DND-41 (cell line): ENCODE results near the gene POLE3.
"Not testable (repeated sequence)": the region's sequence is repeated elsewhere in the genome, so short reads cannot be mapped to it uniquely, and the experiment has no call there.

Experiments
- ATAC-seq: fragments of 200-7000 bp; cut with Tn5 transposase; 3 replicates; pipeline ENCODE4 v1.9.1; 2021; ENCODE audit warnings: low read depth; ENCODE audit not compliant: insufficient read depth
- DNase-seq: peaks from one replicate; pipeline ENCODE4 v3.0.0-alpha.2; 2020
- H2AFZ ChIP-seq: 2 replicates; pipeline ENCODE4 v1.6.0; 2012; ENCODE audit warnings: low read depth, low read length
- H3K27ac ChIP-seq: 2 replicates; pipeline ENCODE4 v1.5.1; 2012; ENCODE audit warnings: low read length, inconsistent platforms
- H3K27me3 ChIP-seq: fragments of 200-600 bp; sonication (generic); 2 replicates; pipeline ENCODE4 v1.6.0; 2012; ENCODE audit warnings: low read length, mild to moderate bottlenecking, inconsistent platforms; ENCODE audit not compliant: insufficient read depth, poor library complexity
- H3K36me3 ChIP-seq: 2 replicates; pipeline ENCODE4 v1.5.1; 2012; ENCODE audit warnings: low read length, inconsistent platforms; ENCODE audit not compliant: insufficient read depth
- H3K4me1 ChIP-seq: 2 replicates; pipeline ENCODE4 v1.5.1; 2012; ENCODE audit warnings: mild to moderate bottlenecking, low read length; ENCODE audit not compliant: insufficient read depth
- H3K4me2 ChIP-seq: 2 replicates; pipeline ENCODE4 v1.6.0; 2012; ENCODE audit warnings: mild to moderate bottlenecking, moderate library complexity, low read length, inconsistent platforms; ENCODE audit not compliant: insufficient read depth
- H3K4me3 ChIP-seq, 2 experiments: fragments of 200-600 bp in 1 of 2; shearing (Covaris generic) in 1 of 2; 2 replicates each; pipeline ENCODE4 v1.5.1; 2012 to 2016; ENCODE audit warnings: inconsistent platforms in 2 of 2, low read length in 2 of 2, mild to moderate bottlenecking in 2 of 2, low read depth in 1 of 2, moderate library complexity in 1 of 2
- H3K79me2 ChIP-seq: 2 replicates; pipeline ENCODE4 v1.6.0; 2012; ENCODE audit warnings: low read length, inconsistent platforms; ENCODE audit not compliant: insufficient read depth
- H3K9ac ChIP-seq: 2 replicates; pipeline ENCODE4 v1.6.0; 2012; ENCODE audit warnings: low read depth, mild to moderate bottlenecking, inconsistent platforms, low read length, moderate library complexity
- H3K9me3 ChIP-seq: 2 replicates; pipeline ENCODE4 v1.5.1; 2012; ENCODE audit warnings: low read length, moderate library complexity, mild to moderate bottlenecking, inconsistent platforms; ENCODE audit not compliant: insufficient read depth, severe bottlenecking
- H4K20me1 ChIP-seq: 2 replicates; pipeline ENCODE4 v1.6.0; 2012; ENCODE audit warnings: low read length; ENCODE audit not compliant: insufficient read depth
- EZH2 ChIP-seq: IDR thresholded peaks from 3 replicates; pipeline ENCODE4 v1.6.1; 2012; ENCODE audit warnings: borderline replicate concordance, low read depth, mild to moderate bottlenecking, moderate library complexity, low read length, inconsistent platforms; ENCODE audit not compliant: severe bottlenecking
- TF ChIP-seq, protein P1 (sequence below): IDR thresholded peaks from 2 replicates; pipeline ENCODE4 v1.5.1; 2012; ENCODE audit warnings: borderline replicate concordance, low read length, moderate library complexity, mild to moderate bottlenecking; ENCODE audit not compliant: poor library complexity, severe bottlenecking; ENCODE audit errors: extremely low read depth

The POLE3 gene

GRCh38 chr9:113381909-113382411 lies 28.5 kb downstream of the POLE3 start:
- Histone ChIP-seq H3K4me3 (no peak overlapping the region), H3K9ac (no peak overlapping the region), H2AFZ (no peak overlapping the region), H3K27me3 (no peaks in the 10 kb centered on the region), H3K9me3 (no peaks in the 10 kb centered on the region), H3K4me2 (no peak overlapping the region), H3K27ac (no peak overlapping the region), H3K79me2 (no peaks in the 10 kb centered on the region), H4K20me1 (no peaks in the 10 kb centered on the region), H3K36me3 (no peaks in the 10 kb centered on the region), H3K4me1 (peaks cover 5% of the 10 kb centered on the region)
- TF ChIP-seq, protein P1, sequence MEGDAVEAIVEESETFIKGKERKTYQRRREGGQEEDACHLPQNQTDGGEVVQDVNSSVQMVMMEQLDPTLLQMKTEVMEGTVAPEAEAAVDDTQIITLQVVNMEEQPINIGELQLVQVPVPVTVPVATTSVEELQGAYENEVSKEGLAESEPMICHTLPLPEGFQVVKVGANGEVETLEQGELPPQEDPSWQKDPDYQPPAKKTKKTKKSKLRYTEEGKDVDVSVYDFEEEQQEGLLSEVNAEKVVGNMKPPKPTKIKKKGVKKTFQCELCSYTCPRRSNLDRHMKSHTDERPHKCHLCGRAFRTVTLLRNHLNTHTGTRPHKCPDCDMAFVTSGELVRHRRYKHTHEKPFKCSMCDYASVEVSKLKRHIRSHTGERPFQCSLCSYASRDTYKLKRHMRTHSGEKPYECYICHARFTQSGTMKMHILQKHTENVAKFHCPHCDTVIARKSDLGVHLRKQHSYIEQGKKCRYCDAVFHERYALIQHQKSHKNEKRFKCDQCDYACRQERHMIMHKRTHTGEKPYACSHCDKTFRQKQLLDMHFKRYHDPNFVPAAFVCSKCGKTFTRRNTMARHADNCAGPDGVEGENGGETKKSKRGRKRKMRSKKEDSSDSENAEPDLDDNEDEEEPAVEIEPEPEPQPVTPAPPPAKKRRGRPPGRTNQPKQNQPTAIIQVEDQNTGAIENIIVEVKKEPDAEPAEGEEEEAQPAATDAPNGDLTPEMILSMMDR = no peak
- no peak for TF ChIP-seq EZH2
- ATAC-seq (no peak), DNase-seq (no peak)

GRCh38 chr9:113381441-113381840 lies 29.0 kb downstream of the POLE3 start:
- not testable (repeated sequence) for H3K4me2 ChIP-seq, H3K4me3 ChIP-seq, ATAC-seq, H3K4me1 ChIP-seq, H3K36me3 ChIP-seq, DNase-seq, H2AFZ ChIP-seq, H3K79me2 ChIP-seq, H4K20me1 ChIP-seq, H3K9ac ChIP-seq, H3K27me3 ChIP-seq, H3K27ac ChIP-seq, H3K9me3 ChIP-seq

GRCh38 chr9:113380869-113381378 lies 29.6 kb downstream of the POLE3 start:
- H3K4me1 ChIP-seq = peaks cover 10% of the 10 kb centered on the region
- DNase-seq (no peak), ATAC-seq (no peak)
- H3K9me3 ChIP-seq = no peaks in the 10 kb centered on the region
- no peaks in the 10 kb centered on the region for H3K27me3 ChIP-seq
- no peak overlapping the region for H3K27ac ChIP-seq
- H3K36me3 ChIP-seq = no peaks in the 10 kb centered on the region
- no peak overlapping the region for H3K4me2 ChIP-seq
- no peak overlapping the region for H2AFZ ChIP-seq
- no peaks in the 10 kb centered on the region for H4K20me1 ChIP-seq
- H3K4me3 ChIP-seq = no peak overlapping the region
- no peak overlapping the region for H3K9ac ChIP-seq
- no peak for TF ChIP-seq EZH2
- TF ChIP-seq, protein P1 = no peak
- H3K79me2 ChIP-seq = no peaks in the 10 kb centered on the region

GRCh38 chr9:113379829-113380210 lies 30.7 kb downstream of the POLE3 start:
- not testable (repeated sequence) for H4K20me1 ChIP-seq, DNase-seq, H3K4me3 ChIP-seq, H3K9ac ChIP-seq, ATAC-seq, H3K9me3 ChIP-seq, H3K27ac ChIP-seq, H2AFZ ChIP-seq, H3K79me2 ChIP-seq, H3K4me2 ChIP-seq, H3K27me3 ChIP-seq, H3K36me3 ChIP-seq
- peaks cover 19% of the 10 kb centered on the region for H3K4me1 ChIP-seq

DNA sequence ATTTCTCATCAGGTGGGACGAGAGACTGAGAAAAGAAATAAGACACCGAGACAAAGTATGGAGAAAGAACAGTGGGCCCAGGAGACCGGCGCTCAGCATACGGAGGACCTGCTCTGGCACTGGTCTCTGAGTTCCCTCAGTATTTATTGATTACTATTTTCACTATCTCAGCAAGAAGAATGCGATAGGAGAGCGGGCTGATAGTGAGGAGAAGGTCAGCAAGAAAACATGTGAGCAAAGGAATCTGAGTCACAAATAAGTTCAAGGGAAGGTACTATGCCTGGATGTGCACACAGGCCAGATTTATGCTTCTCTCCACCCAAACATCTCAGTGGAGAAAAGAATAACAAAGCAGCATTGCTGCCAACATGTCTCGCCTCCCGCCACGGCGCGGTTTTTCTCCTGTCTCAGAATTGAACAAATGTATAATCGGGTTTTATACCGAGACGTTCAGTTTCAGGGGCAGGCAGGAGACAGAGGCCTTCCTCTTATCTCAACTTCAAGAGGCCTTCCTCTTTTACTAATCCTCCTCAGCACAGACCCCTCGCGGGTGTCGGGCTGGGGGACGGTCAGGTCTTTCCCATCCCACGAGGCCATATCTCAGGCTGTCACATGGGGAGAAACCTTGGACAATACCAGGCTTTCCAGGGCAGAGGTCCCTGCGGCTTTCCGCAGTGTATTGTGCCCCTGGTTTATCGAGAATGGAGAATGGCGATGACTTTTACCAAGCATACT lies 31.2 kb downstream of the POLE3 start:
- DNase-seq, H3K9me3 ChIP-seq, H4K20me1 ChIP-seq, ATAC-seq, H2AFZ ChIP-seq, H3K4me2 ChIP-seq, H3K36me3 ChIP-seq, H3K27ac ChIP-seq, H3K4me3 ChIP-seq, H3K27me3 ChIP-seq, H3K79me2 ChIP-seq, H3K9ac ChIP-seq: not testable (repeated sequence)
- H3K4me1 ChIP-seq = peaks cover 19% of the 10 kb centered on the region
